Jurkat, Clone E6-1 (cell line): ENCODE measurements around the gene ZFYVE28.

Experiments
- DNase-seq: peaks from one replicate; pipeline ENCODE4 v3.0.0-alpha.2; 2011; ENCODE audit warnings: low read depth, low spot score
- H3K4me3 ChIP-seq: 2 replicates; pipeline ENCODE4 v1.5.1; 2011; ENCODE audit warnings: mild to moderate bottlenecking, low read length, control low read depth, moderate library complexity

ZFYVE28 gene

GRCh38 chr4:2261110-2261852, 157.2 kb downstream of the ZFYVE28 start:
- H3K4me3 ChIP-seq, result peak overlapping the region; percentile 61
- DNase-seq, result no peak

- DNase-seq, result no peak
- H3K4me3 ChIP-seq, result peak overlapping the region; percentile 61
Observed at GRCh38 chr4:2260344-2261109, 157.9 kb downstream of the ZFYVE28 start.

GRCh38 chr4:2259541-2260343, 158.7 kb downstream of the ZFYVE28 start:
- no peak overlapping the region for H3K4me3 ChIP-seq
- DNase-seq, result no peak

GRCh38 chr4:2259036-2259540, 159.4 kb downstream of the ZFYVE28 start:
- no peak overlapping the region for H3K4me3 ChIP-seq
- DNase-seq, result no peak

GRCh38 chr4:2258091-2259035, 160.1 kb downstream of the ZFYVE28 start:
- DNase-seq, result no peak
- H3K4me3 ChIP-seq, result no peak overlapping the region

- H3K4me3 ChIP-seq, result no peak overlapping the region
- DNase-seq, result no peak
Observed at GRCh38 chr4:2257361-2258081, 160.9 kb downstream of the ZFYVE28 start.

GRCh38 chr4:2256781-2257191, 161.7 kb downstream of the ZFYVE28 start:
- no peak for DNase-seq
- no peak overlapping the region for H3K4me3 ChIP-seq

- no peak overlapping the region for H3K4me3 ChIP-seq
- no peak for DNase-seq
Observed at GRCh38 chr4:2256156-2256731, 162.2 kb downstream of the ZFYVE28 start.

- H3K4me3 ChIP-seq, result no peak overlapping the region
- DNase-seq, result no peak
Observed at GRCh38 chr4:2255501-2256155, 162.8 kb downstream of the ZFYVE28 start.

GRCh38 chr4:2254665-2255500, 163.6 kb downstream of the ZFYVE28 start:
- DNase-seq, result no peak
- H3K4me3 ChIP-seq, result no peak overlapping the region

GRCh38 chr4:2253160-2254084, 165.0 kb downstream of the ZFYVE28 start:
- no peak for DNase-seq
- H3K4me3 ChIP-seq, result no peak overlapping the region

GRCh38 chr4:2252530-2253091, 165.8 kb downstream of the ZFYVE28 start:
- no peak overlapping the region for H3K4me3 ChIP-seq
- DNase-seq, result no peak

- H3K4me3 ChIP-seq, result no peak overlapping the region
- DNase-seq, result no peak
Observed at GRCh38 chr4:2251795-2252529, 166.5 kb downstream of the ZFYVE28 start.

GRCh38 chr4:2251073-2251794, 167.2 kb downstream of the ZFYVE28 start:
- no peak for DNase-seq
- H3K4me3 ChIP-seq, result no peak overlapping the region
